ENCODE results near the gene SIPA1L3. TPM values are rescaled to one million over a fixed set of nuclear protein-coding genes. Genes with fewer than 3 reads are reported as not detected.

Gene SIPA1L3
- total RNA-seq, 2 experiments from 2014 or later, result 15.5 to 17.7 TPM

- DNase-seq (no peak), ATAC-seq (ENCODE audit: poor library complexity) (no peak)
- intact Hi-C loops (cut with DNase I, micrococcal nuclease), result no loop called here
- no peaks in the 10 kb centered on the region for H3K36me3 Mint-ChIP-seq (ENCODE audit: low read depth)
- no peak overlapping the region for H3K4me3 Mint-ChIP-seq
- peaks cover 14% of the 10 kb centered on the region for H3K27me3 Mint-ChIP-seq
- Histone ChIP-seq H3K9me3 (ENCODE audit: control insufficient read depth in 1 of 2, insufficient read depth in 1 of 2, low read length in 2 of 2) (no peaks in the 10 kb centered on the region), H3K4me3 (ENCODE audit: low read length) (no peak overlapping the region), H3K27me3 (ENCODE audit: control insufficient read depth in 1 of 2, insufficient read depth in 2 of 2, low read length in 2 of 2) (peaks cover 3 to 7% of the 10 kb centered on the region in 2 experiments), H3K4me1 (ENCODE audit: insufficient read depth, low read length) (no peaks in the 10 kb centered on the region), H3K36me3 (ENCODE audit: insufficient read depth, low read length) (no peaks in the 10 kb centered on the region), H3K27ac (ENCODE audit: low read depth in 1 of 2, low read length in 2 of 2) (no peak overlapping the region)
- H3K9me3 Mint-ChIP-seq, result no peaks in the 10 kb centered on the region
- ChIA-PET CTCF (interaction anchor here (1.3 kb wide), 1 partner anchor 349 kb away, joined by 3 read pairs; no protein-coding TSS in a partner anchor), POLR2A (no interaction called here)
- H3K4me1 Mint-ChIP-seq (ENCODE audit: low read depth), result no peaks in the 10 kb centered on the region
- no peak for TF ChIP-seq CTCF (IDR thresholded peaks at IDR 0.05)
- H3K27ac Mint-ChIP-seq, result no peak overlapping the region
Measured at GRCh38 chr19:38250821-38251563, 344.0 kb downstream of the SIPA1L3 start.

GRCh38 chr19:38251564-38252051 is 344.6 kb downstream of the SIPA1L3 start:
- H3K4me3 ChIP-seq (ENCODE audit: low read length), result no peak overlapping the region
- DNase-seq, result no peak

GRCh38 chr19:38252385-38252784 is 345.4 kb downstream of the SIPA1L3 start:
- no peak overlapping the region for H3K27ac Mint-ChIP-seq
- H3K27me3 ChIP-seq (ENCODE audit: control insufficient read depth in 1 of 2, insufficient read depth in 2 of 2, low read length in 2 of 2), result peaks cover 14 to 16% of the 10 kb centered on the region in 2 experiments
- POLR2A ChIA-PET, result no interaction called here
- TF ChIP-seq CTCF (IDR thresholded peaks at IDR 0.05), result no peak
- no peak overlapping the region for H3K4me3 Mint-ChIP-seq
- intact Hi-C loops (cut with DNase I, micrococcal nuclease), result no loop called here
- no peaks in the 10 kb centered on the region for H3K9me3 Mint-ChIP-seq
- DNase-seq (no peak), ATAC-seq (ENCODE audit: poor library complexity) (no peak)
- H3K4me3 ChIP-seq (ENCODE audit: low read length), result no peak overlapping the region
- no peaks in the 10 kb centered on the region for H3K36me3 Mint-ChIP-seq (ENCODE audit: low read depth)
- no peaks in the 10 kb centered on the region for H3K4me1 Mint-ChIP-seq (ENCODE audit: low read depth)
- no peak overlapping the region for H3K27ac ChIP-seq (ENCODE audit: low read depth in 1 of 2, low read length in 2 of 2)
- no peaks in the 10 kb centered on the region for H3K36me3 ChIP-seq (ENCODE audit: insufficient read depth, low read length)
- H3K4me1 ChIP-seq (ENCODE audit: insufficient read depth, low read length), result peaks cover 4% of the 10 kb centered on the region
- CTCF ChIA-PET, result no interaction called here
- peaks cover 23% of the 10 kb centered on the region for H3K27me3 Mint-ChIP-seq
- H3K9me3 ChIP-seq (ENCODE audit: control insufficient read depth in 1 of 2, insufficient read depth in 1 of 2, low read length in 2 of 2), result peaks cover 0 to 6% of the 10 kb centered on the region in 2 experiments

More at GRCh38 chr19:38251564-38252051, 344.6 kb downstream of the SIPA1L3 start:
- Histone ChIP-seq H3K4me1 (ENCODE audit: insufficient read depth, low read length) (peaks cover 4% of the 10 kb centered on the region), H3K27ac (ENCODE audit: low read depth in 1 of 2, low read length in 2 of 2) (no peak overlapping the region), H3K9me3 (ENCODE audit: control insufficient read depth in 1 of 2, insufficient read depth in 1 of 2, low read length in 2 of 2) (peaks cover 0 to 3% of the 10 kb centered on the region in 2 experiments), H3K27me3 (ENCODE audit: control insufficient read depth in 1 of 2, insufficient read depth in 2 of 2, low read length in 2 of 2) (peaks cover 9% of the 10 kb centered on the region in 2 experiments), H3K36me3 (ENCODE audit: insufficient read depth, low read length) (no peaks in the 10 kb centered on the region)
- Mint-ChIP-seq H3K4me3 (no peak overlapping the region), H3K36me3 (ENCODE audit: low read depth) (no peaks in the 10 kb centered on the region), H3K27ac (no peak overlapping the region), H3K27me3 (peaks cover 16% of the 10 kb centered on the region), H3K9me3 (no peaks in the 10 kb centered on the region), H3K4me1 (ENCODE audit: low read depth) (no peaks in the 10 kb centered on the region)
- POLR2A ChIA-PET, result no interaction called here
- no peak for TF ChIP-seq CTCF (IDR thresholded peaks at IDR 0.05)
- CTCF ChIA-PET, result interaction anchor here (1.3 kb wide), 1 partner anchor 349 kb away, joined by 3 read pairs; no protein-coding TSS in a partner anchor
- intact Hi-C loops (cut with DNase I, micrococcal nuclease), result no loop called here
- ATAC-seq (ENCODE audit: poor library complexity), result no peak
